HG02623 (cell line): ENCODE results near the gene ABLIM3.

Experiments
- ATAC-seq: cut with Tn5 transposase; IDR thresholded peaks from one replicate; pipeline ENCODE4 v1.9.1; 2021; ENCODE audit warnings: moderate library complexity; ENCODE audit not compliant: unreplicated experiment

The ABLIM3 gene

GRCh38 chr5:149301744-149302380 is 160.6 kb downstream of the ABLIM3 start:
- no peak for ATAC-seq

DNA sequence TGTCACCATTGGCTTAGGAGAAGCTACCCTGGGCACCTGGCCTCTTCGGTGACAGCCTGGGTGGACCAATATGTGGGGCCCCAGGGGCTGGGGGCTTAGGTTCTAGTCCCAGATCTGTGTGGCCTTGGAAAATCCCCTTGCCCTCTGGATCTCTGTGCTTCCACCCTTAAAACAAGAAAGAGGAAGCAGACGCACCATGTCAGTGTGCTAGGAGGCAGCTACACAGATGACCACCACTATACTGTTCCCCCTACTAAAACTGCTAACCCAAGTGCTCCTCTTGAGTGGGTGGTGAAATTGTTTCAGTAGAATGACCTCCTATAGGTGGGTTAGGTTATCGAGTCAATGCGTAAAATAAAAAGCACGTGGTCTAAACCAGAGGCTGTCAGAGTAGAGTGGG is 161.3 kb downstream of the ABLIM3 start:
- ATAC-seq: no peak

- ATAC-seq: no peak
Observed at GRCh38 chr5:149303210-149303609, 161.9 kb downstream of the ABLIM3 start.

GRCh38 chr5:149304195-149305078 is 163.1 kb downstream of the ABLIM3 start:
- ATAC-seq: no peak

DNA sequence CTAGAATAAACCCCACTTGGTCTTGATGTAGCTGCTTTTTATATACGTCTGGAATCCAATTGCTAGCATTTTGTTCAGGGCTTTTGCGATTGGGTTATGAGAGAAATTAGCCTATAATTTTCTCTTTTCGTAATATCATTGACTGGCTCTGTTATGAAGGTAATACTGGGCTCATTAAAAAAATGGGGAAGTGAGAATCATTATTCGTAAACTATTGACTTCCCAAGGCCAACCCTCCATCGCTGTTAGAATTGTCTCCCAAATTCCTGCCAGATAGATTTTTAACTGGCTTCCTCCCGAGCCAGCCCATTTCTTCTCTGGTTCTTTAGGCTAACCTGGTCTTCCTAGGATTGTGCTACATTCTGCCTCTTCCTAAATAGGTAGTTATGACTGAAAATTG is 168.1 kb downstream of the ABLIM3 start:
- ATAC-seq: no peak
